ENCODE data around the gene FGGY. TPM values are rescaled to one million over a fixed set of nuclear protein-coding genes. Genes with fewer than 3 reads are reported as not detected.

Gene FGGY
- total and polyA plus RNA-seq, 2 donors (not counting 3 experiments of a cell fraction or from before 2014, with no cell fraction given), result 5.6 to 6.4 TPM

DNA sequence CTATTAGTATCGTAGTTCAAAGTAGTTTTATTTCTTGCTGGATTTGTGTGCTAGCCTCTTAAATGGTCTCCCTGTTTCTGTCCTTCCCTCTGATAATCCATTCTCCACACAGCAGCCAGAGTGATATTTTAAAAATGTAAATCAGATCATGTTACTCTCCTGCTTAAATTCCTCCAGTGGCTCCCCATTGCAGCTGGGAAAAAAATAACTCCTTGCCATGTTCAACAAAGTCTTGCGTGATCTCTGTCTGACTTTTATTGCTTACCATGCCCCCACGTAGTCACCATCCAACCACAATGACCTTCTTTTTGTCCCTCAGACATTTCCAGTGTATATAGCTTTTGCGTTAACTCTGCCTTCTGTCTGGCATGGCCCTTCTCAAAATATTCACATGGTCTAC lies 178.8 kb downstream of the FGGY start:
- no peaks in the 10 kb centered on the region for H3K4me1 ChIP-seq (ENCODE audit: control insufficient read depth, extremely low read depth, insufficient read depth, low read length)
- dilution Hi-C loops (cut with MboI; ENCODE audit: extremely low pct_ligation_motif_present, low sequenced_read_pairs), result no loop called here
- no peak overlapping the region for H3K4me2 ChIP-seq (ENCODE audit: insufficient read depth, low read length)
- H3K27ac ChIP-seq (ENCODE audit: insufficient read depth, low read depth, low read length), result no peak overlapping the region
- no peaks in the 10 kb centered on the region for H3K9me1 ChIP-seq (replicated peaks; ENCODE audit: control insufficient read depth, extremely low read depth, insufficient read depth, low read length)
- FAIRE-seq (no peak), DNase-seq (ENCODE audit: low read depth, low spot score) (no peak)
- no peak overlapping the region for H2AFZ ChIP-seq (ENCODE audit: low read depth, low read length)
- intact Hi-C loops (cut with micrococcal nuclease), result no loop called here
- H3K36me3 ChIP-seq (ENCODE audit: control insufficient read depth in 2 of 2, extremely low read depth in 1 of 2, insufficient read depth in 2 of 2, low read length in 2 of 2), result no peaks in the 10 kb centered on the region
- BruUV-seq (replicated peaks), result no TSS peak
- H3K4me3 ChIP-seq (replicated peaks in 1 of 3; ENCODE audit: insufficient read depth in 1 of 3, low read depth in 1 of 3, low read length in 3 of 3), result no peak overlapping the region
- no peak for TF ChIP-seq GATA2 (IDR thresholded peaks at IDR 0.05; ENCODE audit: insufficient read depth, insufficient read length, low read depth, low read length)
- TF ChIP-seq MYC (IDR thresholded peaks at IDR 0.05; ENCODE audit: low read depth, low read length), result no peak
- TF ChIP-seq POLR2AphosphoS5 (IDR thresholded peaks at IDR 0.05; ENCODE audit: insufficient read depth, low read depth, low read length), result no peak
- TF ChIP-seq POLR2A (IDR thresholded peaks at IDR 0.05; ENCODE audit: low read depth, low read length), result no peak
- TF ChIP-seq JUN (IDR thresholded peaks at IDR 0.05; ENCODE audit: borderline replicate concordance, insufficient read depth, insufficient read length, low read depth), result no peak
- ChIA-PET POLR2A (no interaction called here), CTCF (no interaction called here)
- H3K79me2 ChIP-seq (ENCODE audit: control insufficient read depth, insufficient read depth, low read length), result no peaks in the 10 kb centered on the region
- no peaks in the 10 kb centered on the region for H3K27me3 ChIP-seq (ENCODE audit: control insufficient read depth in 2 of 2, insufficient read depth in 2 of 2, low read length in 2 of 2)
- no peaks in the 10 kb centered on the region for H4K20me1 ChIP-seq (replicated peaks; ENCODE audit: control insufficient read depth, extremely low read depth, insufficient read depth, low read length)
- H3K9me3 ChIP-seq (replicated peaks; ENCODE audit: control insufficient read depth, insufficient read depth, low read length), result no peaks in the 10 kb centered on the region
- no peak overlapping the region for H3K9ac ChIP-seq (replicated peaks; ENCODE audit: extremely low read depth, insufficient read depth, low read length)

DNA sequence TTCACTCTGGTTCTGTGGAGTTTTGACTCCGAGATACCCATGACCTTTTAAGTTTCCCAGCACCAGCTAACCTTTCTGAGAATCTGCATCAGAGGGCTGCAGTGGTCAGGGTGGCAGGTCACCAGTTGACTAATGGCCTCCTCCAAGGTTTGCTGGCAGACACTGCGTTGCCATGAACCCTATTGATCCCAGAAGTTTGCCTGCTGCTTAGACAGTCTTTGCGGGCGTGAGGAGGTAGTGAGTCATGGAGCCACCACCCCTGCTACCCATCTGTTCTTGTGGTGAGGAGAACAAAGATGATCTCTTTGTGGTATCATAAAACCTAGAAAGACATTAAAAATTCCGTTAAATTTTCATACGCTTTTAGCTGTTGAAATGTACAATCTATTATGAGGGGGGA lies 180.4 kb downstream of the FGGY start:
- Histone ChIP-seq H3K4me1 (ENCODE audit: control insufficient read depth, extremely low read depth, insufficient read depth, low read length) (no peaks in the 10 kb centered on the region), H3K4me3 (replicated peaks in 1 of 3; ENCODE audit: insufficient read depth in 1 of 3, low read depth in 1 of 3, low read length in 3 of 3) (no peak overlapping the region), H3K27ac (ENCODE audit: insufficient read depth, low read depth, low read length) (no peak overlapping the region), H3K9me1 (replicated peaks; ENCODE audit: control insufficient read depth, extremely low read depth, insufficient read depth, low read length) (no peaks in the 10 kb centered on the region), H3K9ac (replicated peaks; ENCODE audit: extremely low read depth, insufficient read depth, low read length) (no peak overlapping the region), H4K20me1 (replicated peaks; ENCODE audit: control insufficient read depth, extremely low read depth, insufficient read depth, low read length) (no peaks in the 10 kb centered on the region), H3K9me3 (replicated peaks; ENCODE audit: control insufficient read depth, insufficient read depth, low read length) (no peaks in the 10 kb centered on the region), H3K4me2 (ENCODE audit: insufficient read depth, low read length) (no peak overlapping the region), H3K36me3 (ENCODE audit: control insufficient read depth in 2 of 2, extremely low read depth in 1 of 2, insufficient read depth in 2 of 2, low read length in 2 of 2) (no peaks in the 10 kb centered on the region), H3K27me3 (ENCODE audit: control insufficient read depth in 2 of 2, insufficient read depth in 2 of 2, low read length in 2 of 2) (no peaks in the 10 kb centered on the region), H2AFZ (ENCODE audit: low read depth, low read length) (no peak overlapping the region), H3K79me2 (ENCODE audit: control insufficient read depth, insufficient read depth, low read length) (no peaks in the 10 kb centered on the region)
- CTCF ChIA-PET, result no interaction called here
- POLR2A ChIA-PET, result no interaction called here
- TF ChIP-seq MYC (IDR thresholded peaks at IDR 0.05; ENCODE audit: low read depth, low read length), result no peak
- TF ChIP-seq POLR2A (IDR thresholded peaks at IDR 0.05; ENCODE audit: low read depth, low read length), result no peak
- TF ChIP-seq MAX (IDR thresholded peaks at IDR 0.05; ENCODE audit: insufficient read depth, insufficient read length), result no peak
- TF ChIP-seq CTCF (IDR thresholded peaks at IDR 0.05; ENCODE audit: extremely low read depth in 1 of 2, insufficient read depth in 1 of 2, low read depth in 1 of 2, low read length in 2 of 2), result no peak
- TF ChIP-seq FOS (IDR thresholded peaks at IDR 0.05; ENCODE audit: borderline replicate concordance, insufficient read depth, low read length), result no peak
- TF ChIP-seq GATA2 (IDR thresholded peaks at IDR 0.05; ENCODE audit: insufficient read depth, insufficient read length, low read depth, low read length), result no peak
- TF ChIP-seq EZH2 (IDR thresholded peaks at IDR 0.05; ENCODE audit: borderline replicate concordance, low read depth, low read length, severe bottlenecking), result no peak
- FAIRE-seq (no peak), DNase-seq (ENCODE audit: low read depth, low spot score) (no peak)
- intact Hi-C loops (cut with micrococcal nuclease) (no loop called here), dilution Hi-C loops (cut with MboI; ENCODE audit: extremely low pct_ligation_motif_present, low sequenced_read_pairs) (no loop called here)
- no TSS peak for BruUV-seq (replicated peaks)

All from endothelial cell of umbilical vein (primary cell).